MV-4-11 (cell line): ENCODE results near the gene DHRS2.

Source experiments
- DNase-seq: peaks from one replicate; lab custom pipeline; 2025; lab: John Stamatoyannopoulos, UW

The DHRS2 gene

GRCh38 chr14:23694085-23694948 lies 58.2 kb downstream of the DHRS2 start:
- DNase-seq, result peak; percentile 66
